SU-DHL-6 (cell line): ENCODE results near the gene JPH3.

Source experiments
- H2AFZ ChIP-seq: fragments of 200-600 bp; sonication (generic); 2 replicates; pipeline ENCODE4 v1.6.1; 2014; ENCODE audit warnings: low read depth, mild to moderate bottlenecking, moderate library complexity, mixed read lengths, antibody characterized with exemption, low read length; ENCODE audit not compliant: severe bottlenecking
- H3F3A ChIP-seq: fragments of 200-600 bp; shearing (Covaris generic); 2 replicates; pipeline ENCODE4 v1.6.0; 2016; ENCODE audit warnings: antibody characterized with exemption, mild to moderate bottlenecking; ENCODE audit not compliant: insufficient read depth
- H3K27ac ChIP-seq: fragments of 200-600 bp; sonication (generic); 2 replicates; pipeline ENCODE4 v1.5.1; 2016; ENCODE audit warnings: low read depth, mild to moderate bottlenecking, low read length, moderate library complexity, mixed read lengths
- H3K27me3 ChIP-seq: fragments of 200-600 bp; sonication (generic), shearing (Covaris generic); 2 replicates; pipeline ENCODE4 v1.6.0; 2014; ENCODE audit warnings: mild to moderate bottlenecking, low read length
- H3K36me3 ChIP-seq: fragments of 200-600 bp; sonication (generic); 2 replicates; pipeline ENCODE4 v1.6.1; 2014; ENCODE audit warnings: mild to moderate bottlenecking, low read length, mixed read lengths
- H3K4me2 ChIP-seq: fragments of 300-600, 200-600 bp; shearing (Covaris generic), sonication (generic); 2 replicates; pipeline ENCODE4 v1.6.0; 2014; ENCODE audit warnings: low read length, low read depth, mild to moderate bottlenecking; ENCODE audit not compliant: poor library complexity, severe bottlenecking
- H3K4me3 ChIP-seq: fragments of 200-600 bp; sonication (generic); 2 replicates; pipeline ENCODE4 v1.5.1; 2014; ENCODE audit warnings: antibody characterized with exemption, low read length, mild to moderate bottlenecking, mixed read lengths; ENCODE audit not compliant: insufficient read depth, poor library complexity, severe bottlenecking
- H3K79me2 ChIP-seq: fragments of 200-600 bp; sonication (generic); 2 replicates; pipeline ENCODE4 v1.6.1; 2014; ENCODE audit warnings: mild to moderate bottlenecking, low read length, moderate library complexity; ENCODE audit not compliant: insufficient read depth
- H3K9ac ChIP-seq: fragments of 200-600 bp; sonication (generic); 2 replicates; pipeline ENCODE4 v1.7.0; 2014; ENCODE audit warnings: mild to moderate bottlenecking, low read length
- H3K9me2 ChIP-seq: fragments of 200-600 bp; sonication (generic); replicated peaks from 2 replicates; pipeline ENCODE4 v1.6.1; 2014; ENCODE audit warnings: low read length; ENCODE audit not compliant: insufficient read depth
- H3K9me3 ChIP-seq: fragments of 200-600 bp; sonication (generic); 2 replicates; pipeline ENCODE4 v1.6.1; 2014; ENCODE audit warnings: low read length, mixed read lengths; ENCODE audit not compliant: insufficient read depth
- H4K20me1 ChIP-seq: fragments of 200-600 bp; sonication (generic); 2 replicates; pipeline ENCODE4 v1.6.1; 2014; ENCODE audit warnings: low read depth, mild to moderate bottlenecking, antibody characterized with exemption, low read length, moderate library complexity, mixed read lengths
- CTCF ChIP-seq: fragments of 200-600 bp; sonication (generic); IDR thresholded peaks from one replicate; pipeline ENCODE4 v1.5.1; 2017; ENCODE audit warnings: antibody characterized with exemption, mild to moderate bottlenecking, low read length, moderate library complexity; ENCODE audit not compliant: insufficient read depth, poor library complexity, severe bottlenecking
- EZH2phosphoT487 ChIP-seq: fragments of 200-600 bp; sonication (generic), shearing (Covaris generic); conservative IDR thresholded peaks from 2 replicates; pipeline ENCODE4 v1.6.1; 2018; ENCODE audit warnings: mild to moderate bottlenecking, antibody characterized with exemption, low read length, moderate library complexity, mixed read lengths

Gene JPH3

GRCh38 chr16:87671221-87671620 lies 68.9 kb downstream of the JPH3 start:
- Histone ChIP-seq H3F3A (no peaks in the 10 kb centered on the region), H4K20me1 (no peaks in the 10 kb centered on the region), H3K9me3 (no peaks in the 10 kb centered on the region), H3K79me2 (no peaks in the 10 kb centered on the region), H3K36me3 (no peaks in the 10 kb centered on the region), H3K4me3 (no peak overlapping the region), H3K4me2 (no peak overlapping the region), H2AFZ (no peak overlapping the region), H3K9ac (no peak overlapping the region), H3K27ac (no peak overlapping the region), H3K27me3 (no peaks in the 10 kb centered on the region), H3K9me2 (no peaks in the 10 kb centered on the region)
- TF ChIP-seq EZH2phosphoT487 (no peak), CTCF (no peak)

- Histone ChIP-seq H3K27ac (no peak overlapping the region), H3K27me3 (no peaks in the 10 kb centered on the region), H3K4me3 (no peak overlapping the region), H3K36me3 (no peaks in the 10 kb centered on the region), H3K4me2 (no peak overlapping the region), H2AFZ (no peak overlapping the region), H4K20me1 (no peaks in the 10 kb centered on the region), H3K9me2 (no peaks in the 10 kb centered on the region), H3F3A (no peaks in the 10 kb centered on the region), H3K9ac (no peak overlapping the region), H3K79me2 (no peaks in the 10 kb centered on the region), H3K9me3 (no peaks in the 10 kb centered on the region)
- no peak for TF ChIP-seq EZH2phosphoT487
- TF ChIP-seq CTCF: no peak
Measured at GRCh38 chr16:87671715-87672270, 69.5 kb downstream of the JPH3 start.

GRCh38 chr16:87674419-87674818 lies 72.1 kb downstream of the JPH3 start:
- Histone ChIP-seq H3K36me3 (no peaks in the 10 kb centered on the region), H3K9me3 (no peaks in the 10 kb centered on the region), H3K9ac (no peak overlapping the region), H3K4me2 (no peak overlapping the region), H3F3A (no peaks in the 10 kb centered on the region), H4K20me1 (no peaks in the 10 kb centered on the region), H3K27ac (no peak overlapping the region), H3K4me3 (no peak overlapping the region), H3K9me2 (no peaks in the 10 kb centered on the region), H3K27me3 (no peaks in the 10 kb centered on the region), H2AFZ (no peak overlapping the region), H3K79me2 (no peaks in the 10 kb centered on the region)
- TF ChIP-seq CTCF: no peak
- TF ChIP-seq EZH2phosphoT487: no peak
